ENCODE results near the gene ATP4A. TPM values are rescaled to one million over a fixed set of nuclear protein-coding genes. Genes with fewer than 3 reads are reported as not detected.

ATP4A gene
- total RNA-seq, 3 donors from 2014 or later (not counting 1 experiment from before 2014, with no cell fraction given): not detected

DNA sequence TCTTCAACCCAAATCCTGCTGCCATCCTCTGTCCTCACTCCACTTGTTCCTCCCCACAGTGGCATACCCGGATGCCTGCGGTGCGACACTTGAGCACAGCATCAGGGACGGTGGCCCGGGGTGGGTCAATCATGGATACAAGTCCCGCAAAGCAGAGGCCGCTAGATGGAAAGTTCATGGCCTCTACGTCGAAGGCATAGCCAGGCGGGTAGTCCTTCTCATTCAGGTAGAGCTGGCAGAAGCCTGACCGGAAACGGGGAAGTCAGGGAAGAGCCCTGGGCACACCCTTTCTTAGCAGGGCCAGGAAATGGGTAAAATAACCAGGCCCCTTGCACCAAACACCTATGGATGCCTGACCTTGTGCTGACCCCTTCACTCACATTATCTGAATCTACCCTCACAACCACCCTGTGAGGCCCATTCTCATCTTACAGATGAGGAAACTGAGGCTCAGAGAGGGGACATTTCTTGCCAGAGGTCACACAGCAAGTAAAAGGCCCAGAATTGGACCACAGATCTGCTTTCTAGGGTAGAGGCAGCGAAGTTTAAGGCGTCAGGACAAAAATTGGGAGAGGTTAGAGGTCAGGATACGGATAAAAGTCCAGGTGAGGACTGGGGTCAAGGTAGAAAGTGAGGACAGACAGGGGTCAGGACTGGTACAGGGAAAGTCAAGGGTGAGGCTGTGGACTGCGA is 6.5 kb downstream of the ATP4A start:
- no peaks in the 10 kb centered on the region for H3K36me3 ChIP-seq (ENCODE audit: control insufficient read depth, insufficient read depth, low read length)

DNA sequence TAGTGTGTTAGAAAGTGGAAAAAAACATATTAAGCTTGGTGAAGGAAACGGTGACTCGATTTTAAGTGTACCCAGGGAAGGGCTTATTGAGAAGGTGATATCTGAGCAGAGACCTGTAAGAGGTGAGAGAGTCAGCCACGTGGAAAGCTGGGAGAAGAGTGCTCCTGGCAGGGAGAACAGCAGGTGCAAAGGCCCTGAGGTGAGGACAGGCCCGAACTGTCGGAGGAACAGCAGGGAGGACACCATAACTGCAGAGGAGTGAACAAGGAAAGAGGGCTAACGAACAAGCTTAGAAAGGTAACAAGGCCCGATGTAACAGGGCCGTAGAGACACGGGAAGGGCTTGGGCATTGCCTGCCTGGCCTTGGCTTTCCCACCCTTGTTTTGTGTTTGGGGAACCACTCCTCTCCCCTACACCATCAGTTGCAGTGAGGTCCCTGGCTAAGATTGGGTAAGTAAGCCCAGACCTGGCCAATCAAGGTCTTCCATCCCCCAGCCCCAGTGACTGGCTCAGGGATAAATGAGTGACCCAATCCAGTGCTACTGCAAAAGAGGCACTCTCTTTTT is 7.3 kb downstream of the ATP4A start:
- no peaks in the 10 kb centered on the region for H3K36me3 ChIP-seq (ENCODE audit: control insufficient read depth, insufficient read depth, low read length)
- H3K27me3 Mint-ChIP-seq (ENCODE audit: low read depth in 2 of 2): peaks cover 14 to 43% of the 10 kb centered on the region in 2 donors
- H3K4me1 Mint-ChIP-seq: peaks cover 4 to 22% of the 10 kb centered on the region in 2 donors
- H3K4me1 ChIP-seq (ENCODE audit: control insufficient read depth, insufficient read depth, low read length): peaks cover 19% of the 10 kb centered on the region
- no peaks in the 10 kb centered on the region for H3K36me3 Mint-ChIP-seq
- TF ChIP-seq, protein P1, sequence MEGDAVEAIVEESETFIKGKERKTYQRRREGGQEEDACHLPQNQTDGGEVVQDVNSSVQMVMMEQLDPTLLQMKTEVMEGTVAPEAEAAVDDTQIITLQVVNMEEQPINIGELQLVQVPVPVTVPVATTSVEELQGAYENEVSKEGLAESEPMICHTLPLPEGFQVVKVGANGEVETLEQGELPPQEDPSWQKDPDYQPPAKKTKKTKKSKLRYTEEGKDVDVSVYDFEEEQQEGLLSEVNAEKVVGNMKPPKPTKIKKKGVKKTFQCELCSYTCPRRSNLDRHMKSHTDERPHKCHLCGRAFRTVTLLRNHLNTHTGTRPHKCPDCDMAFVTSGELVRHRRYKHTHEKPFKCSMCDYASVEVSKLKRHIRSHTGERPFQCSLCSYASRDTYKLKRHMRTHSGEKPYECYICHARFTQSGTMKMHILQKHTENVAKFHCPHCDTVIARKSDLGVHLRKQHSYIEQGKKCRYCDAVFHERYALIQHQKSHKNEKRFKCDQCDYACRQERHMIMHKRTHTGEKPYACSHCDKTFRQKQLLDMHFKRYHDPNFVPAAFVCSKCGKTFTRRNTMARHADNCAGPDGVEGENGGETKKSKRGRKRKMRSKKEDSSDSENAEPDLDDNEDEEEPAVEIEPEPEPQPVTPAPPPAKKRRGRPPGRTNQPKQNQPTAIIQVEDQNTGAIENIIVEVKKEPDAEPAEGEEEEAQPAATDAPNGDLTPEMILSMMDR (IDR thresholded peaks at IDR 0.05): no peak
- H3K4me3 ChIP-seq (ENCODE audit: low read length): no peak overlapping the region
- DNase-seq (no peak), ATAC-seq (no peak)
- H3K27ac Mint-ChIP-seq: peak overlapping the region in 1 of 2 donors; percentile 53
- H3K9me3 Mint-ChIP-seq: no peaks in the 10 kb centered on the region
- H3K27ac ChIP-seq (ENCODE audit: low read length): no peak overlapping the region
- H3K27me3 ChIP-seq (ENCODE audit: control insufficient read depth, insufficient read depth, low read length): peaks cover 17% of the 10 kb centered on the region
- H3K4me3 Mint-ChIP-seq: no peak overlapping the region
- intact Hi-C loops (cut with micrococcal nuclease): no loop called here
- WGBS (ENCODE audit: insufficient coverage): 88% methylated on average over 9 of the region's 9 CpGs
- no peaks in the 10 kb centered on the region for H3K9me3 ChIP-seq (ENCODE audit: control insufficient read depth, insufficient read depth, low read length)

More for the DNA sequence above, 6.5 kb downstream of the ATP4A start:
- Histone ChIP-seq H3K27ac (ENCODE audit: low read length) (no peak overlapping the region), H3K4me1 (ENCODE audit: control insufficient read depth, insufficient read depth, low read length) (peaks cover 19% of the 10 kb centered on the region), H3K4me3 (ENCODE audit: low read length) (no peak overlapping the region), H3K27me3 (ENCODE audit: control insufficient read depth, insufficient read depth, low read length) (peaks cover 17% of the 10 kb centered on the region), H3K9me3 (ENCODE audit: control insufficient read depth, insufficient read depth, low read length) (no peaks in the 10 kb centered on the region)
- H3K4me3 Mint-ChIP-seq: peak overlapping the region; percentile 67
- H3K36me3 Mint-ChIP-seq: no peaks in the 10 kb centered on the region
- peaks cover 4 to 22% of the 10 kb centered on the region in 2 donors for H3K4me1 Mint-ChIP-seq
- TF ChIP-seq, protein P1 (IDR thresholded peaks at IDR 0.05): no peak
- 90% methylated on average over 16 of the region's 16 CpGs for WGBS (ENCODE audit: insufficient coverage)
- intact Hi-C loops (cut with micrococcal nuclease): no loop called here
- ATAC-seq (no peak), DNase-seq (no peak)
- no peak overlapping the region for H3K27ac Mint-ChIP-seq
- no peaks in the 10 kb centered on the region for H3K9me3 Mint-ChIP-seq
- peaks cover 14 to 49% of the 10 kb centered on the region in 2 donors for H3K27me3 Mint-ChIP-seq (ENCODE audit: low read depth in 2 of 2)

DNA sequence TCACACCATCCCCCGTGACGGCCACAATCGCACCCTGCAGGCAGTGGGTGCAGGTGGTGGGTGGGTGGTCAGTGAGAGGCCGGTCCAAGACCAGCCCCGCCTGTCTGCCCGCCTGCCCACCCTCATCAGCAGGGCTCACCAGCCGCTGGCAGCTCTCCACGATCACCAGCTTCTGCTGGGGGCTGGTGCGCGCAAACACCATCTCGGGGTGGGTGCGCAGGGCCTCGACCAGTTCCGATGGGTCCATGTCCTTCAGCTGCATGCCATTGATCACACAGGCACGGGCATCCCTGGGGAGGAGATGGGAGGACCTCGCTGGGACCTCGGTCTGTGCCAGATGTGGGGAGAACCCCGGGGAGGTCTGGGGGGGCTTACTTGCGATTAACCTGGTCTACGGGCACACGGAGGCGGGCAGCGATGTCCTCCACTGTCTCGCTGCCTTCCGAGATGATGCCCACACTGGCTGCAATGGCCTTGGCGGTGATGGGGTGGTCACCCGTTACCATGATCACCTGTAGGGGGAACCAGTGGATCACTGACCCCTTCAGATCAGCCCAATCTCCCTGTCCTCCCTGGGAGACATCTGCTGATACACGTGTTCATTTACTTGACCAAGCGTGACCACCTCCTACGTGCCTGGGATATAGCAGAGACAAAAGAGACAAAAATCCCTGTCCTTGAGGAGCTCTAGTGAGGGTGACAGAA is 8.0 kb downstream of the ATP4A start:
- H3K36me3 ChIP-seq (ENCODE audit: control insufficient read depth, insufficient read depth, low read length): no peaks in the 10 kb centered on the region
- H3K4me1 Mint-ChIP-seq: peaks cover 4 to 25% of the 10 kb centered on the region in 2 donors
- H3K27ac Mint-ChIP-seq: peak overlapping the region in 1 of 2 donors; percentile 53
- no peak overlapping the region for H3K27ac ChIP-seq (ENCODE audit: low read length)
- no peak for DNase-seq
- intact Hi-C loops (cut with micrococcal nuclease): no loop called here
- ATAC-seq: no peak
- TF ChIP-seq, protein P1 (IDR thresholded peaks at IDR 0.05): no peak
- no peaks in the 10 kb centered on the region for H3K36me3 Mint-ChIP-seq
- H3K27me3 ChIP-seq (ENCODE audit: control insufficient read depth, insufficient read depth, low read length): peaks cover 17% of the 10 kb centered on the region
- no peaks in the 10 kb centered on the region for H3K9me3 Mint-ChIP-seq
- H3K9me3 ChIP-seq (ENCODE audit: control insufficient read depth, insufficient read depth, low read length): no peaks in the 10 kb centered on the region
- no peak overlapping the region for H3K4me3 Mint-ChIP-seq
- H3K4me1 ChIP-seq (ENCODE audit: control insufficient read depth, insufficient read depth, low read length): peaks cover 19% of the 10 kb centered on the region
- H3K4me3 ChIP-seq (ENCODE audit: low read length): no peak overlapping the region
- H3K27me3 Mint-ChIP-seq (ENCODE audit: low read depth in 2 of 2): peaks cover 14 to 39% of the 10 kb centered on the region in 2 donors
- WGBS (ENCODE audit: insufficient coverage): 79% methylated on average over 30 of the region's 30 CpGs
